ENCODE data around the gene R3HDM2.

The R3HDM2 gene

DNA sequence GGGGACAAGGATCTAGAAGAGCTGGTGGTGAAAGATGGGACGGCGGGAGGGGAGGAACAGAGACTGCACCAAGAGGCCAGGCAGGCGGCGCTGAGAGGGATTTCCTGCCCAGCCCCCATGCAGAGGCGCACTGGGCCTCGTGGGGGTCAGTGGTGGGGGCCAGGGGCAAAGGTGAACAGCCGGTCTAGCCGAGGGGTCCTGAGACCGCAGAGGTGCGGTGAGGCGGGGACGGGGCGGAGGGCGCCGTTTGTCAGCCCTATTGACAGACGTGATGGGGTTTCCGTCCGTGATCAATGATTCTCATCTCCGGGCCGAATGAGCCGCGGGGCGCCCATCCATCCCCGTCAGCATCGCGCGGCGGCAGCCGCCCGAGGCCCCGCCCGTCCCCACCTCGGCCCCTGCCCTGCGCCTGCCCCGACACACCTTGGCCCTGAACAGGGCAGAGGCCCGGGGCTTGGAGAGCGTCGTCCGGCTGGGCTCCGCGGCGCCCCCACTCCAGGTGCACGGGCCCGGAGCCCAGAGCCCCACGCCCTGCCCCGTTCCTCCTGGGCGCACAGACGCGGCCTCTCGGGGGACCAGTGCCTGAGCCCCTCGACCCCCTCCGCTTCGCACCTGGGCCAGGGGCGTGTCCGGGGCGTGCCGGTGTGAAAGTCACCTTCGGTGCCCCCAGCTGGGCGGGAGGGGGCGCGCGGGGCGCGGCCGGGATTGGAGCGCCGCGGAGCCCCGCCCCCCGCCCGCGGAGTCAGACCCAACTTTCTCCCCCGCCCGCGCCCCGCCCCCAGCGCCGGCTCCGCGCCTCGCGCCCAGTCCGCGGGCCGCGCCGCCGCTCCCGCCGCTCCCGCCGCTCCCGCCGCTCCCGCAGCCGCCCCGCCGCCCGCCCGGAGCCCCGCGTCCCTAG lies 214.6 kb downstream of the R3HDM2 start, which contains the start of gene NXPH4:
NXPH4 (plus strand) TSS at position 781 of the 898 bp plus-strand sequence. CDS start 176 bp downstream, outside the sequence.
- DNase-seq (ENCODE audit: low read depth): no peak

DNA sequence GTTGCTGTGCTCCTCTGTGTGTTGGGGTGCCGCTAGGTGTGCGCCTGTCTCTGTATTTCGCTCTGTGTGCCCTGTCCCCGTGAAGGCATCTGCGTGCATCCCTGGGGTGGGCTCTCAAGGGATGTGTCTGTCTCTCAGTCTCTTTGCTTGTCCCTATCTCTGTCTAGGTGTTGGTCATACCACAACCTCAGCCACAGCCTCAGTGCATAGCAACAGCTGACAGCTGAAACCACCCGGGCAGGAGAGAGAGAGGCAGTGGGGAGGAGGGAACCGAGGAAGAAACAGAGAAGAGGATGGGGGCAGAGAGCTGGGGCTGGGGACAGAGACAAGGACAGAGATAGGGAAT lies 215.2 kb downstream of the R3HDM2 start:
- DNase-seq (ENCODE audit: low read depth): no peak

DNA sequence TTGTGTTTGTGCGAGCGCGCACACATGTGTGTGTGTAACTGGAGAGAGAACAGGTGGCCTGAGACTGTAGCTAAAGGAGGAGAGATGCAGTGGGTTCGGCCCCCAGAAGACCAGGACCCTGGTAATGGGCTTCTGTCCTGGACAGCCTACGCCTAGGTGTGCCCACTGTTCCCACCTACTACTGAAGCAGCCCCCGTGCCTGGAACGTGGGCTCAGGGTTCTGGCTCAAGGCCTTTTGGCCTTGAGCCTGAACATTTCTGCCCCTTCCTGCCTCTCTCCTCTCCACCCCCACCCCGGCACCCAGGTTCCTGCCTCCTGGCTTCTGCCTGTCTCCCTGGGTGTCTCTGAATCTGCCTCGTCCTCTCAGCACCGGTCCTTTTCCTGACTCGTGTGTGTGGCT lies 215.8 kb downstream of the R3HDM2 start:
- no peak for DNase-seq (ENCODE audit: low read depth)

DNA sequence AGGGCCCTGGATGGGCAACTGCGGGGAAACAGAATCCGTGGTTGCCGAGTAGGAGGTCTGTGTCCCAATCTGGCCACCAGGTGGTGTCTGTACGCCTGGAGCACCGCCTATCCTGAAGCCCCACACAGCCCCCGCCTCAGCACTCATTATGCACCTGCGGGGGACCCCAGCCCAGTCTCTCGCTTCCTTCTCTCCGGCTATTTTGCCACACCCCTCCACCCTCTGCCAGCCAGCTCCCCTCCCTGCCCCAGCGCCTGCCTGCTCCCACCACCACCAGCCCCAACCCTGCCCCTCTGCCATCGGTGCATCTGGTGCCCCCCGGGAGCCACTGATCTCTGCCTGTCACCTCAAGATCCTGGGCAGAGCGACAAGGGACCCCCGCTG lies 216.5 kb downstream of the R3HDM2 start:
- DNase-seq (ENCODE audit: low read depth): no peak

DNA sequence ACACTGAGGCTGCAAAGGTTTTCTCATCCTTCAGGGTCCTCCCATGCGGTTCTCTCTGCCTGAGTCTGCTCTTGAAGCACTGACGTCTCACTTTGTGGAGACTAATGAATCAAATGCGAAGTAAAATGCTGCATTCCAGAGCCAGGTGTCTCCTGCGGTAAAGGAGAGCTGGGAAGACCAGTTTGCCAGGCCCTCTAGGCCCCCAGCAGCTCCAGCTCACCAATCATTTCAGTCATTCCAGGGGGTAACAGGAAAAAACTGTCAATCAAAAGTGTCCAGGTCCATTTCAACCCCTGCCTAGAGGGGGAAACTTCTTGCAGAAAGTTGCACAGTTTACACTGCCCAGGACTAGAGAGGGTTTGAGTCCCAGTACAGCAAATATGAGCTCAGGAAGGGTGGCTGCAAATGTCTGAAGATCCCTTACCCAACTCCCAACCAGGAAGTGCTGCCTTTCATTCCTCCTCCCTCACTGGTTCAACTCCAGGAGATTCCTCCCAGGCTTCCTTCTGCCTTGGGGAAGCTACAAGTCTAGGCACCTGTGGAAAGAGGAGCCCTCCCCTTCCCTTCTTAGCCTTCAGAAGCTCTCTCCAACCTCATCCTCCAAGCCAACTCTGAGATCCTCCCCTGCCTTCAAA lies 217.0 kb downstream of the R3HDM2 start:
- DNase-seq (ENCODE audit: low read depth): no peak

DNA sequence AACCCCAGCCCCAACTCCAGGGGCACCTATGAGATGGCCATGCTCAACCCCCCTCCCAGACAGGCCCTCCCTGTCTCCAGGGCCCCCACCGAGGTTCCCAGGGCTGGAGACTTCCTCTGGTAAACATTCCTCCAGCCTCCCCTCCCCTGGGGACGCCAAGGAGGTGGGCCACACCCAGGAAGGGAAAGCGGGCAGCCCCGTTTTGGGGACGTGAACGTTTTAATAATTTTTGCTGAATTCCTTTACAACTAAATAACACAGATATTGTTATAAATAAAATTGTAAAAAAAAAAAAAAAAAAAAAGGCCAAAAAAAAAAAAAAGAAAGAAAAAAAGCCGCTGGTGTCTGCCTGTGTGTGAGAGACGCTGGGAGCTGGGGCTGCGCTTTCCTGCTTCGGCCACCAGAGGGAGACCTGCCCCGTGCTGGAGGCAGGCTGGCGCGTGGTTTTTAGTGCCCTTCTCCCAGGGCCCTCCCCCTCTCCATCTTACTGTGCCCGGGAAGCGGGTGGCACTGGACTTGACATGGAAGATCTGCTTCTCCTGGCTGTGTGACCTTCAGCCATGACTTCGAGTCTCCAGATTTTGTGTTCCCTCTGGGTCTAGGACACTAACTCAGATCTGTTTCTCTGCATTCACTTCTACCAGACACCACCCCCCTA lies 217.7 kb downstream of the R3HDM2 start:
- peak; percentile 69 for DNase-seq (ENCODE audit: low read depth)

DNA sequence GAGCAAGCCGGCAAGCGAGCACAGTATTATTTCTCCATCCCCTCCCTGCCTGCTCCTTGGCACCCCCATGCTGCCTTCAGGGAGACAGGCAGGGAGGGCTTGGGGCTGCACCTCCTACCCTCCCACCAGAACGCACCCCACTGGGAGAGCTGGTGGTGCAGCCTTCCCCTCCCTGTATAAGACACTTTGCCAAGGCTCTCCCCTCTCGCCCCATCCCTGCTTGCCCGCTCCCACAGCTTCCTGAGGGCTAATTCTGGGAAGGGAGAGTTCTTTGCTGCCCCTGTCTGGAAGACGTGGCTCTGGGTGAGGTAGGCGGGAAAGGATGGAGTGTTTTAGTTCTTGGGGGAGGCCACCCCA lies 218.2 kb downstream of the R3HDM2 start:
- no peak for DNase-seq (ENCODE audit: low read depth)

DNA sequence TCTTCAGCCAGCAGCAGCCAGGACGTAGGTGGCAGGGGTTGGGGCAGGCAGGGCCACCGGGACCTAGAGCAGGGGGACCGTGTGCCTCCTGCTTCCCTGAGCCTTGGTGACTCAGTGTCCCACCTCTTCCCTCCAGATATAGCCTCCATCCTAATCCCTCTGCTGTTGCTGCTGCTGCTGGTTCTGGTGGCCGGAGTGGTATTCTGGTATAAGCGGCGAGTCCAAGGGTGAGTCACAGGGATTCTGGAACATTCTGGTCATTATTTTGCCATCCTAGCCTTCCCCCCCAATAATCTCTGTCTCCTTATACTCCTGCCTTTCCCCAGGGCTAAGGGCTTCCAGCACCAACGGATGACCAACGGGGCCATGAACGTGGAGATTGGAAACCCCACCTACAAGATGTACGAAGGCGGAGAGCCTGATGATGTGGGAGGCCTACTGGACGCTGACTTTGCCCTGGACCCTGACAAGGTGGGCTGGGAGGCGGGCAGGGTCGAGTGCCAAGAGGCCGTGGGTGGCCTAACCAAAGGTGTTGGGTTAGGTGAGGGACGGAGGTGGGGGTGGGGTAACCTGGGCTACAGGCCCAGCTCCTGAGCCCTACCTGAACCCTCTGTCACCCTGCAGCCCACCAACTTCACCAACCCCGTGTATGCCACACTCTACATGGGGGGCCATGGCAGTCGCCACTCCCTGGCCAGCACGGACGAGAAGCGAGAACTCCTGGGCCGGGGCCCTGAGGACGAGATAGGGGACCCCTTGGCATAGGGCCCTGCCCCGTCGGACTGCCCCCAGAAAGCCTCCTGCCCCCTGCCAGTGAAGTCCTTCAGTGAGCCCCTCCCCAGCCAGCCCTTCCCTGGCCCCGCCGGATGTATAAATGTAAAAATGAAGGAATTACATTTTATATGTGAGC lies 218.8 kb downstream of the R3HDM2 start:
- DNase-seq (ENCODE audit: low read depth): no peak

DNA sequence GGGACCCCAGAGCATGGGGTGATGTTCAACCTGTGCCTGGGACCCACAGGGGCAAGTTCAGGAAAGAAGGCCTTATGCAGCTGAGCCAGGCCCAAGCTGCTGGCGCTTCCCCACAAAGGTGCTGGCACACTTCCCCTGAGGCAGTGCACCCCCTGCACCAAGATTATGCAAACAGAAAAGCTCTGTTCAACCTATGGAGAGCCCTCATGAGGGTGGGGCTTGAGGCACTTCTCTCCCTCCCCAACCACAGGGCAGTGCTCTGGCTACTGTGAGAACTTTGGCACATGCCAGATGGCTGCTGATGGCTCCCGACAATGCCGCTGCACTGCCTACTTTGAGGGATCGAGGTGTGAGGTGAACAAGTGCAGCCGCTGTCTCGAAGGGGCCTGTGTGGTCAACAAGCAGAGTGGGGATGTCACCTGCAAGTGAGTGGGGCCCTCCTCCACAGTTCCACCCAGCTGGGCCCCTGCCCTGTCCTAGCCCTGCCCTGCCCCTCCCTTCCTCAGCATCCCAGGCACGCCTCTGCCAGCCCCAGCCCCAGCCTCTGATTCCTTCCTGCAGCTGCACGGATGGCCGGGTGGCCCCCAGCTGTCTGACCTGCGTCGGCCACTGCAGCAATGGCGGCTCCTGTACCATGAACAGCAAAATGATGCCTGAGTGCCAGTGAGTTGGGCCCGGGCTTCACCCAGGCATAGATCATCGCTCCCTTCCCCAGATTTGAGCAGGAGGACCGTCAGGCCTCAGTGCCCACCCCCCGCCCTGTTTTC lies 219.7 kb downstream of the R3HDM2 start:
- DNase-seq (ENCODE audit: low read depth): no peak

DNA sequence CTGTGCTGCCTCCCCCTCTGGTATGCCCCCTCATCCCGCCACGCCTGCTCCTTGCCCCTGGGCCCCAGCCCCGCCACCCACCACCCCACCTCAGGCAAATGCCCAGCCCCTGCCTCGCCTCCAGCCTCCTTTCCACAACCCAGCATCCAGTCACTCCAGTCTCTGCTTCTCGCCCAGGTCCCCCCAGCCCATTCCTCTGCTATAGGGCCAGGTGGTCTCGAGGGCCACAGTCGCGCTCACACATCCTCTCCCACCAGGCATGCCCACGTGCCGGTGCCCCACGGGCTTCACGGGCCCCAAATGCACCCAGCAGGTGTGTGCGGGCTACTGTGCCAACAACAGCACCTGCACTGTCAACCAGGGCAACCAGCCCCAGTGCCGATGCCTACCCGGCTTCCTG lies 220.4 kb downstream of the R3HDM2 start:
- DNase-seq (ENCODE audit: low read depth): no peak

DNA sequence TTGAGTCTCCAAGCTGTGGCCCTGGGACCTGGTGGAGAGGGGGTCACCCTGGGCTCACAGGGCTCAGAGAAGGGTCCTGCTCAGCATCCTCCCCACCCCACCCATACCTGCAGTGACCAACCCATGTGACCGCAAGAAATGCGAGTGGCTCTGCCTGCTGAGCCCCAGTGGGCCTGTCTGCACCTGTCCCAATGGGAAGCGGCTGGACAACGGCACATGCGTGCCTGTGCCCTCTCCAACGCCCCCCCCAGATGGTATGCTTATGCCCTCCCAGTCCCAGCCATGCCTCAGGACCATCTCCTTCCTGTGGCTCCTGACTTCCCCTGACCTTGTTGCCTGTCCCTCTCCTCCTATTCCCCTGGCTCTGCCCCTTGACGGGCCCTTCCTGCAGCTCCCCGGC lies 220.9 kb downstream of the R3HDM2 start:
- DNase-seq (ENCODE audit: low read depth): no peak

DNA sequence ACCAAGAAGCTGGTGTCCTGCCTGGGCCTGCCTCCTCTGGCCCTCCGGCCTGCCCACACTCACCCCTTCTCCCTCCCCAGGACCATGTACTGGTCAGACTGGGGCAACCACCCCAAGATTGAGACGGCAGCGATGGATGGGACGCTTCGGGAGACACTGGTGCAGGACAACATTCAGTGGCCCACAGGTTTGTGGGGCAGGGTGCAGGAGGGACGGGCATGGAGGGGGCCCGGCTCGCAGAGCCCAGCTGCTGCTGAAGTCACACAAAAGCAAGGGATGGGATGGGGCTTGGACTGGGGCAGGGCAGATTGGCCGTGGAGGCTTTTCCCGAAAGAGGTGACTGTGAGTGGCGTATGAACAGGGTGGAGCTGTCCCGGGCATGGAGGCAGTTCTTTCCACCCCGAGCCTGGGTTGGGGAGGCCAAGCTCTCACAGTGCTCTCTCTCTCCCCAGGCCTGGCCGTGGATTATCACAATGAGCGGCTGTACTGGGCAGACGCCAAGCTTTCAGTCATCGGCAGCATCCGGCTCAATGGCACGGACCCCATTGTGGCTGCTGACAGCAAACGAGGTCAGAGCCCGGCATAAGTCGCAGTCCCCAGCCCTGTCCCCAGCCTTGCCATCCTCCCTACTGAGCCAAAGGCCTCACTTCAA lies 222.1 kb downstream of the R3HDM2 start:
- no peak for DNase-seq (ENCODE audit: low read depth)

DNA sequence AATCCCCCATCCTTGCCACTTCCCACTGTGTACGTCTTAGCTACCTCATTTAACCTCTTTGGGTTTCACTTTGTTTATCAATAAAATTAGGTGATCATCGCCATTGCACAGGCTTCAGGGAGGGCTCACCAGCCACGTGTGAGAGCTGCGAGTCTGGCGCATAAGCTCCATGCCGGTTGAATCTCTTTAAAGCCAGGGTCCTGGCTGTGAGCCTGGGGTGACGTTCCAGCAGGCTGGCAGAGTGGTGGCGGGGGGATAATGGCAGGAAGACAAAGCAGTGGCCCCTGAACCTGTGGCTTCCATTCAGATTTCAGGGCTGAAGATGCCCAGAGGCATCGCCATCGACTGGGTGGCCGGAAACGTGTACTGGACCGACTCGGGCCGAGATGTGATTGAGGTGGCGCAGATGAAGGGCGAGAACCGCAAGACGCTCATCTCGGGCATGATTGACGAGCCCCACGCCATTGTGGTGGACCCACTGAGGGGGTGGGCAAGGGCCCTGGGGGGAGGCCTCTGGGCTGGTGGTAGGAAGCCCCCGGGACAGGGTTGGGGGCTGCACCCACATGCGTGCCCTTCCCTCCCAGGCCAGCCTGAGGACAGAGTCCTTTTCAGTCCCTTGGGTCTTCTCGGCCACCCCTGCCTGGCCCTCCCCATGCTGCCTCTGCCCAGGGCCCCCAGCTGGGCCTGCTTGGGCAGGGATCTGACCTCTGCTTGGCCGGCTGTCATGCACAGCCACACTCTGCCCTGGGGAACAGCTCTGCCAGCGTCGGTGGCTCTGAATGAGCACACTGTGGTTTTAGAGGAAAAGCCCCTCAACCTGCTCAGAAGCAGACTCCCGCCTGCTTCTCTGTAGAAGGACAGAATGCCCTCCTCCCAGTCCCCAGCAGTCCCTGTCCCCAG lies 222.9 kb downstream of the R3HDM2 start:
- no peak for DNase-seq (ENCODE audit: low read depth)

DNA sequence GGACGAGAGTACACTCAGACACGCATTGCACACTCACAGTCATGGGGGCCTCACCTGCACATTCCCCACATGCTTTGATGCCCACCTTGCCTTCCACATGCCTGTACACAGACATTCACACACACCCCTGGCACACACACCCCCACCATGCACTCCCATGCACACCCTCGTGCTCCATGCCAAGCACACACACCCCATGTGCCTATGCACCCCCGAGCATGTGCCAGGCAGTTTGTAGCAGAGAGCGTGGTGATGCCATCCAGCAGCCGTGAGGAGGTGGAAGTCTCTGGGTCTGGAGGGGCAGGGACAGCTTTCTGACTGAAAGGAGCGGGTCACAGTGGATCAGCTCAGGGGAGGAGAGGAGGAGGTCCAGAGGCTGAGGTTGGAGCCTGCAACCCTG lies 224.9 kb downstream of the R3HDM2 start:
- DNase-seq (ENCODE audit: low read depth): no peak

DNA sequence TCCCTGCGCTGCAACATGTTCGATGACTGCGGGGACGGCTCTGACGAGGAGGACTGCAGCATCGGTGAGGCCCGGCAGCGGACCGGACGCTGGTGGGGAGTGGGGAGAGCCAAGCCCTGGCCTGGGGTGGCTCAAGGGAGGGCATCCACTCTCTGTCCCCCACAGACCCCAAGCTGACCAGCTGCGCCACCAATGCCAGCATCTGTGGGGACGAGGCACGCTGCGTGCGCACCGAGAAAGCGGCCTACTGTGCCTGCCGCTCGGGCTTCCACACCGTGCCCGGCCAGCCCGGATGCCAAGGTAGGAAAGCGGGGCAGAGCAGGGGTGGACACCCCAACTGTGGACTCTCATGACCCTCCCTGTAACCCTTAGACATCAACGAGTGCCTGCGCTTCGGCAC lies 225.7 kb downstream of the R3HDM2 start:
- DNase-seq (ENCODE audit: low read depth): no peak

DNA sequence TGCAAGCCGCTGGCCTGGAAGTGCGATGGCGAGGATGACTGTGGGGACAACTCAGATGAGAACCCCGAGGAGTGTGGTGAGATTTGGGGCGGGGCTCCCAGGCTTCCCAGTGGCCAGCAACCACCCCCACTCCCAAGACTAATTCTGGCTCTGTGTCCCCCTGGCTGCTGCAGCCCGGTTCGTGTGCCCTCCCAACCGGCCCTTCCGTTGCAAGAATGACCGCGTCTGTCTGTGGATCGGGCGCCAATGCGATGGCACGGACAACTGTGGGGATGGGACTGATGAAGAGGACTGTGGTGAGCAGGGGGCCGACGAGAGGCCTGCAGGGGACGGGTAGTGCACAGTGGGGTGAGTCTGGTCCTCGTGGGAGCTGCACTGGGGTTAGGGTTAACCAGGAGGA lies 226.4 kb downstream of the R3HDM2 start:
- no peak for DNase-seq (ENCODE audit: low read depth)

DNA sequence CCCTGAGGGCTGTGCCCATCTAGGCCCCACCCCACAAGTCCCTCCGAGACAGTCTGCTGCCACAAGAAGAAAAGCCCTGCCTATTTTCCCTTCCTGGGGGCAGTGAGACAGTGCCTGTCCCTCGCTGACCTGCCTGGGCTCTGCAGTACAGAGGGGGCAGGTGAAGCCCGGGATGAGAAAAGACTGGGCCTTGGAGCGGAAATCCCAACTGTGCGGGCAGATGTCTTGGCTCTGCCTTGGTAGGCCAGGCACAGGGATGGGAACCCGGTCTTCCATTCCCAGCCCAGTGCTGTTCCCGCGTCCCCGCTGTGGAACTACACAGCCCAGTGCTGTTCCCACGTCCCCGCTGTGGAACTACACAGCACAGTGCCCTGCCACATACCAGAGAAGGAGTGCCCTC lies 227.1 kb downstream of the R3HDM2 start:
- no peak for DNase-seq (ENCODE audit: low read depth)

Measured in stimulated activated CD8-positive, alpha-beta memory T cell treated with anti-CD3 and anti-CD28 coated beads, Interleukin-15, amount 100 ng/mL, for 24 hours (primary cell).